GM13977 (cell line): Measurements from ENCODE around the gene PFDN4.
"Not testable (repeated sequence)": the region's sequence is repeated elsewhere in the genome, so short reads cannot be mapped to it uniquely, and the experiment has no call there.

Experiments
- DNase-seq: peaks from one replicate; pipeline ENCODE4 v3.0.0; 2012; ENCODE audit warnings: low spot score
- CTCF ChIP-seq: IDR thresholded peaks from 2 replicates; pipeline ENCODE4 v1.5.1; 2012; ENCODE audit warnings: mild to moderate bottlenecking, control low read depth; ENCODE audit not compliant: insufficient read depth; ENCODE audit errors: extremely low read depth, missing control alignments
- in situ Hi-C: fragments of 300-500 bp; cut with MboI; formaldehyde crosslinking; loops from one replicate; pipeline ENCODE4 v1.12.0; 2022; ENCODE audit warnings: low sequenced_read_pairs, low pct_unique_long_range_greater_than_20kb, mixed read lengths, inconsistent platforms; ENCODE audit not compliant: unreplicated experiment

PFDN4 gene

GRCh38 chr20:54262671-54263070 lies 54.8 kb downstream of the PFDN4 start:
- DNase-seq, result no peak
- in situ Hi-C loops, result no loop called here
- TF ChIP-seq CTCF, result no peak

DNA sequence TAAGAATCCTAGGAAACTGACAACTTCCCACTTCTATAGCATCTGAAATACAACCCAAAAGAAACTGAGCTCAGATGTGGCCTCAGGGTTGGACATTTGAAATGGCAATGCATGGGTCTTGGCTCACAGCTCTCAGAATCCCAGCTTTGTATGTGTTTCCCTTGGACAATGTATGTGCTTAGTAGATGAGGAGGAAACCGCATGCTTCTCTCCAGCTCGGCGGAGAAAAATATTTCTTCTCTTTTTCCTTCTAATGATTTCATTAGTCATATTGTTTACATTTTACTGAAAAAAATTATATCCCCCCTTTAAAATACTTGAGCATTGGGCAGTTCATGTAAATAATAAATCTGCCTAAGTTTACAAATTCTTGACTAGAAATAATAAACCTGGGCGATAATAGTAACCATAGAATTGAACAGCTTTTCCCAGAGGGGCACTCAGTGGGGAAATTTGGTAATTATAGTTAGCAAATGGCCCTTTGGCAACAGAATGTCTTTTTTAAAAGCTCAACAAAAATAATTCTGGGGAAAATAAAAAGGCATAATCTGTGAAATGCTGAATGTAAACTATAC lies 55.3 kb downstream of the PFDN4 start:
- TF ChIP-seq CTCF, result no peak
- in situ Hi-C loops, result no loop called here
- no peak for DNase-seq

- in situ Hi-C loops, DNase-seq: not testable (repeated sequence)
Observed at GRCh38 chr20:54265791-54266190, 57.9 kb downstream of the PFDN4 start.

- no peak for TF ChIP-seq CTCF
- DNase-seq, result no peak
- in situ Hi-C loops, result no loop called here
Observed at GRCh38 chr20:54266844-54267243, 59.0 kb downstream of the PFDN4 start.

DNA sequence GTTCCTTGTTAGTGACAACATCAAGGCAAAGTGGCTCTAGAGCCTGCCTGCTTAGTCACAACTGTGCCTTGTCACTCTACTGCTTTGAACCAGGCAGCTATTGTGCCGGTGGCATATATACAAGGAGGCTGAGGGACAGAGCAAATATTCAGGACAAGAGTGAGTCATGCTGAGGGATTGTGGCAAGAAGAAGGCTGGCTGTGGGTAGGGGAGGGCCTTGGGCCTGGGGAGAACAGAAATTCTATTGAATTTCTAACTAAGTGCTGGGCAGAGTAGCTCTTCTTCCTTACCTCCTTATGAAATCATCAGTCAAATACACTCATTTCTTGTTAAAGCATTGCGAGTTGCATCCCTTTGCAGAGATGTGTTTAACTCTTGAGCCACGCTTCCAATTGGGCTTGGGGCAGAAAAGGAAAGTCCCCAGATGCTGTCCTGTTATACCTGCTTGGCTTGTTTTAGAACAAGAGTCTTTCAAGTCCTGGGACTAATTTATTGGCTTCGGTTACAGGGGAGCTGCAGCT lies 59.7 kb downstream of the PFDN4 start:
- DNase-seq, result no peak
- in situ Hi-C loops, result no loop called here
- TF ChIP-seq CTCF, result no peak

- TF ChIP-seq CTCF, result no peak
- in situ Hi-C loops, result no loop called here
- no peak for DNase-seq
Observed at GRCh38 chr20:54268941-54269340, 61.1 kb downstream of the PFDN4 start.
